Measurements from ENCODE around the gene FARS2.

DNA sequence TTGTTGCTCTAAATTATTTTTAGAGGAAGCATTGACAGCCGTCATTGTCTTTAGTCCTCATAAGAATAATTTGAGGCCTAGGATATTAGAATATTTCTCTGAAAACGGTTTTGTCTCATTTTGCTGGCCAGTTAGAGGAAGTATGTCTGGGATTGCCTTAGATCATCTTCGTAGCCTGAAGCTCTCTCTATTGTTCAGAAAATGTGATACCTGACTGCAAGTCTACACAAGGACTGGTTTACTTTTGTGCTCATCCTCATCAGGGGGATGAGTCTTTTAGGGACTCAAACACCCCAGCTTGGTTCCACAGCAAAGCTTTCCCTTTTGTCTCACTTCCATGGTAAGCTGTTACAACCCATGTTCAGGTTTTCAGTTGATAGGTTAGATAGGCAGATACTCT lies 141.8 kb downstream of the FARS2 start:
- TF ChIP-seq, protein P1, sequence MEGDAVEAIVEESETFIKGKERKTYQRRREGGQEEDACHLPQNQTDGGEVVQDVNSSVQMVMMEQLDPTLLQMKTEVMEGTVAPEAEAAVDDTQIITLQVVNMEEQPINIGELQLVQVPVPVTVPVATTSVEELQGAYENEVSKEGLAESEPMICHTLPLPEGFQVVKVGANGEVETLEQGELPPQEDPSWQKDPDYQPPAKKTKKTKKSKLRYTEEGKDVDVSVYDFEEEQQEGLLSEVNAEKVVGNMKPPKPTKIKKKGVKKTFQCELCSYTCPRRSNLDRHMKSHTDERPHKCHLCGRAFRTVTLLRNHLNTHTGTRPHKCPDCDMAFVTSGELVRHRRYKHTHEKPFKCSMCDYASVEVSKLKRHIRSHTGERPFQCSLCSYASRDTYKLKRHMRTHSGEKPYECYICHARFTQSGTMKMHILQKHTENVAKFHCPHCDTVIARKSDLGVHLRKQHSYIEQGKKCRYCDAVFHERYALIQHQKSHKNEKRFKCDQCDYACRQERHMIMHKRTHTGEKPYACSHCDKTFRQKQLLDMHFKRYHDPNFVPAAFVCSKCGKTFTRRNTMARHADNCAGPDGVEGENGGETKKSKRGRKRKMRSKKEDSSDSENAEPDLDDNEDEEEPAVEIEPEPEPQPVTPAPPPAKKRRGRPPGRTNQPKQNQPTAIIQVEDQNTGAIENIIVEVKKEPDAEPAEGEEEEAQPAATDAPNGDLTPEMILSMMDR (IDR thresholded peaks at IDR 0.05; ENCODE audit: low read depth, low read length), result no peak
- TF ChIP-seq, protein P2, sequence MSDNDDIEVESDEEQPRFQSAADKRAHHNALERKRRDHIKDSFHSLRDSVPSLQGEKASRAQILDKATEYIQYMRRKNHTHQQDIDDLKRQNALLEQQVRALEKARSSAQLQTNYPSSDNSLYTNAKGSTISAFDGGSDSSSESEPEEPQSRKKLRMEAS (IDR thresholded peaks at IDR 0.05; ENCODE audit: low read depth, low read length), result no peak

Data from NB4 (cell line).